Neural cell (in vitro differentiated cells): Measurements from ENCODE around the gene LTBP1.

Experiments
- EZH2 ChIP-seq: fragments of 200-600, 300-800 bp; shearing (Covaris generic), sonication (generic); IDR thresholded peaks from 2 replicates; pipeline ENCODE4 v1.6.1; 2014; ENCODE audit warnings: antibody characterized with exemption, low read length, borderline replicate concordance, mild to moderate bottlenecking; ENCODE audit not compliant: insufficient read depth, poor library complexity, severe bottlenecking
- MXI1 ChIP-seq: fragments of 450-650 bp; conservative IDR thresholded peaks from 2 replicates; pipeline ENCODE4 v1.6.1; 2014; ENCODE audit warnings: antibody characterized with exemption, mild to moderate bottlenecking; ENCODE audit not compliant: poor library complexity, severe bottlenecking
- POLR2AphosphoS5 ChIP-seq: IDR thresholded peaks from 2 replicates; pipeline ENCODE4 v1.6.1; 2012
- SMC3 ChIP-seq: fragments of 450-650 bp; conservative IDR thresholded peaks from 2 replicates; pipeline ENCODE4 v1.6.1; 2014; ENCODE audit warnings: antibody characterized with exemption, mild to moderate bottlenecking, moderate library complexity; ENCODE audit not compliant: poor library complexity
- TAF1 ChIP-seq: IDR thresholded peaks from 2 replicates; pipeline ENCODE4 v1.6.1; 2012; ENCODE audit warnings: low read depth
- TF ChIP-seq, protein P1 (sequence below): fragments of 450-650 bp; IDR thresholded peaks from 2 replicates; pipeline ENCODE4 v1.5.1; 2014; ENCODE audit warnings: antibody characterized with exemption, mild to moderate bottlenecking, moderate library complexity; ENCODE audit not compliant: poor library complexity, severe bottlenecking

- TF ChIP-seq, protein P1, sequence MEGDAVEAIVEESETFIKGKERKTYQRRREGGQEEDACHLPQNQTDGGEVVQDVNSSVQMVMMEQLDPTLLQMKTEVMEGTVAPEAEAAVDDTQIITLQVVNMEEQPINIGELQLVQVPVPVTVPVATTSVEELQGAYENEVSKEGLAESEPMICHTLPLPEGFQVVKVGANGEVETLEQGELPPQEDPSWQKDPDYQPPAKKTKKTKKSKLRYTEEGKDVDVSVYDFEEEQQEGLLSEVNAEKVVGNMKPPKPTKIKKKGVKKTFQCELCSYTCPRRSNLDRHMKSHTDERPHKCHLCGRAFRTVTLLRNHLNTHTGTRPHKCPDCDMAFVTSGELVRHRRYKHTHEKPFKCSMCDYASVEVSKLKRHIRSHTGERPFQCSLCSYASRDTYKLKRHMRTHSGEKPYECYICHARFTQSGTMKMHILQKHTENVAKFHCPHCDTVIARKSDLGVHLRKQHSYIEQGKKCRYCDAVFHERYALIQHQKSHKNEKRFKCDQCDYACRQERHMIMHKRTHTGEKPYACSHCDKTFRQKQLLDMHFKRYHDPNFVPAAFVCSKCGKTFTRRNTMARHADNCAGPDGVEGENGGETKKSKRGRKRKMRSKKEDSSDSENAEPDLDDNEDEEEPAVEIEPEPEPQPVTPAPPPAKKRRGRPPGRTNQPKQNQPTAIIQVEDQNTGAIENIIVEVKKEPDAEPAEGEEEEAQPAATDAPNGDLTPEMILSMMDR = no peak
- no peak for TF ChIP-seq MXI1
- no peak for TF ChIP-seq SMC3
- no peak for TF ChIP-seq POLR2AphosphoS5
- TF ChIP-seq TAF1 = no peak
- TF ChIP-seq EZH2 = no peak
These were observed 331.6 kb downstream of the LTBP1 start for GRCh38 chr2:33278245-33278943.
